ENCODE results near the gene SMIM38.

SMIM38 gene

DNA sequence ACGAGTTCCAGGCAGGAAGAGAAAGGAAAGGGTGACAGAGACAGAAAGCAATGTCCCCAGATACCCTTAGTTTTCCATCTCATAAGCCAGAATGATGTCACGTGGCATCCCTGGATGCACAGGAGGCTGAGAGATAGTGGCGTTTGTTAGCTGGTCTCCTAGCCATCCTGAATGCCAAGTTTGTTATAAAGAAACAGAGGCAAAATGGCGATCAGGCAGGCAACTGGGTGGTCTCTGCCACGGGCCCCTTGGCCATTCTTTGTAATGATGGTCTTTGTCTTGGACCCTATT is 5.3 kb downstream of the SMIM38 start:
- DNase-seq: no peak

DNA sequence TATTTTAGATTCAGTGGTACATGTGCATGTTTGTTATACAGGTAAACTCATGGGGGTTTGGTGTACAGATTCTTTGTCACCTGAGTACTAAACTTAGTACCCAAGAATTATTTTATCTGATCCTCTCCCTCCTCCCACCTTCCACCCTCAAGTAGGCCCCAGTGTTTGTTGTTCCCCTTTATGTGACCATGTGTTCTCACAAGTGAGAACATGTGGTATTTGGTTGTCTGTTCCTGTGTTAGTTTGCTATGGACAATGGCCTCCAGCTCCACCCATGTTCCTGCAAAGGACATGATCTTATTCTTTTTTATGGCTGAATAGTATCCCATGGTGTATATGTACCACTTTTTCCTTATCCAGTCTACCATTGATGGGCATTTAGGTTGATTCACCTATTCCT is 6.8 kb downstream of the SMIM38 start:
- DNase-seq: no peak

DNA sequence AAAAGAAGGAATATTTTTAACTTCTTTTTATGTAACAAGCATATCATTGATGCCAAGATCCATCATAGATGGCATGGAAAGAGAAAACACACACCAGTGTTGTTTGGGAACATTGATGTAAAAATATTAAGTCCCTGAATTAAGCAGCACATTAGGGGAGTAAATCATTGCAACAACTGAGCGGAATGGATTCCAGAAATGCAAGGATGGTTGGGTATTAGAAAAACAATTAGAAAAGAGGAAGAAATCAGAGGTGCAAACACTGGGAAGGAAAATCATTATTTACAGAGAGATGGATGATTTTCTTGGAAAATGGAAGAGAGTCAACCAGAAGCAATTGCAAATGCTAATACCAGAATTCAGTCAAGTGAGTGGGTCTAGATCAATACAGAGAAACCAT is 8.1 kb downstream of the SMIM38 start:
- no peak for DNase-seq

DNA sequence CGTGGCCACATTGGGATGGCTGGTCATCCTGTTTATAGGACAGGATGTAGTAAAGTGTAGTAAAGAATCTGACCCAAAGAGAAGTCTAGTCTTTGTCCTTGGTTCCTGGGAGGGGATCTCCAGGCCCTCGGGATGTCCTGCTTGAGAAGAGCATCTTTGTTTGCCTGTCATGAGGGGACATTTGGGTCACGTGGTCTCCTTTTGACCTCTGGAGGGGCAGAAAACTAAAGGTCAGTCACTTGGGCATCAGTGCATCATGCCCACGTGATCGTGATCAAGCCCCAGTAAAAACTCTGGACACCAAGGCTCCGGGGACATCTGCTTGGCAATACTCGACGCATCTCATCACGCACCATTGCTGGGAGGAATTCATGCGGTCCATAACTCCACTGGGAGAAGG is 9.1 kb downstream of the SMIM38 start:
- no peak for DNase-seq

DNA sequence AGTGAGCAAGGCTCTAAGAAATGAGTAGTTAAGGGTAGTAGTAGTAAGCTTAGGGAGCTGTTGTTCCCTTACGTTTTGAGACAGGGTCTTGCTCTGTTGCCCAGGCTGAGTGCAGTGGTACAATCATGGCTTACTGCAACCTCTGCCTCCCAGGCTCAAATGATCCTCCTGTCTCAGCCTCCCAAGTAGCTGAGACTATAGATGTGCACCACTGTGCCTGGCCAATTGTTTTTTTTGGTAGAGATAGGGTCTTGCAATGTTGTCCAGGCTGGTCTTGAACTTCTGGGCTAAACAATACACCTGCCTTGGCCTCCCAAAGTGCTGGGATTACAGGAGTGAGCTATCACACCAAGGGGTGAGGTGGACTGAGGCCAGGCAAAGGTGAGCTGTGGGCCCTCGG is 10.0 kb downstream of the SMIM38 start:
- no peak for DNase-seq

DNA sequence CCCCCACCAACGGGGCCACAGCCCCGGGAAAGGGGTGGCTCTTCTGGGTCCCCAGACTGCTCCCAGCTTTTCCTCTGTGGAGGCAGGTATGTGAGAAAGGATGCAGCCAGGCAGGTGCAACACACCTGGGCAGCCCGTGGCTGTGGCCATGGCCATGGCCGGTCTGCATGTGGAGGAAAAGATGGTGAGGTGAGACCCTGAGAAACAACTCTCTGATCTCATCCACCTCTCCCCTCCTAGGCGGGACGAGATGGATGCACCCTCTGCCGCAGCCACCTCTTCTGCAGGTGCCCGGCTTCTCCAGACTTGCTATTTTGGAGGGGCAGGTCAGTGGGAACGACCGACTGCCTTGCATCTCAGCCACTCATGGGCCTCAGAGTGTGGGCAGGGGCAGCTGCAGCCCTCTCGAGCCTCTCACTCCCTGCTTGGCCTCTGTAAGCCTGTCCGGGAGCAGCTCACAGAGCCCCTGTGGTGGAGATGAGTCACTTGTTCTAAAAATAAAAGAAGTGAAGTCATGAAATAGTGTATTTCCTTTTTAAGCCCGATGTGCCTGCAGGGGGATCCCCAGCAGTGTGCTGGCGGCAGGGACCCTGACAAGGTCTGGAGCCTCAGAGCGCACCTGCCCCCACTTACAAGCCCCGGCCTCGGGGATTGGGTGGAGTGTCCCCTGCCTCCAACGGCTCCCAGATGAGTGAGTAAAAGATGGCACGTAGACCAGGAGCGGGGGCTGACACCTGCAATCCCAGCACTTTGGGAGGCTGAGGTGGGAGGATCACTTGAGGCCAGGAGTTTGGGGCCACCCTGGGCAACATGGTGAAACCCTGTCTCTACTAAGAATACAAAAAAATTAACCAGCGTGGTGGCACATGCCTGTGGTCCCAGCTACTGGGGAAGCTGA is 10.7 kb downstream of the SMIM38 start:
- no peak for DNase-seq

DNA sequence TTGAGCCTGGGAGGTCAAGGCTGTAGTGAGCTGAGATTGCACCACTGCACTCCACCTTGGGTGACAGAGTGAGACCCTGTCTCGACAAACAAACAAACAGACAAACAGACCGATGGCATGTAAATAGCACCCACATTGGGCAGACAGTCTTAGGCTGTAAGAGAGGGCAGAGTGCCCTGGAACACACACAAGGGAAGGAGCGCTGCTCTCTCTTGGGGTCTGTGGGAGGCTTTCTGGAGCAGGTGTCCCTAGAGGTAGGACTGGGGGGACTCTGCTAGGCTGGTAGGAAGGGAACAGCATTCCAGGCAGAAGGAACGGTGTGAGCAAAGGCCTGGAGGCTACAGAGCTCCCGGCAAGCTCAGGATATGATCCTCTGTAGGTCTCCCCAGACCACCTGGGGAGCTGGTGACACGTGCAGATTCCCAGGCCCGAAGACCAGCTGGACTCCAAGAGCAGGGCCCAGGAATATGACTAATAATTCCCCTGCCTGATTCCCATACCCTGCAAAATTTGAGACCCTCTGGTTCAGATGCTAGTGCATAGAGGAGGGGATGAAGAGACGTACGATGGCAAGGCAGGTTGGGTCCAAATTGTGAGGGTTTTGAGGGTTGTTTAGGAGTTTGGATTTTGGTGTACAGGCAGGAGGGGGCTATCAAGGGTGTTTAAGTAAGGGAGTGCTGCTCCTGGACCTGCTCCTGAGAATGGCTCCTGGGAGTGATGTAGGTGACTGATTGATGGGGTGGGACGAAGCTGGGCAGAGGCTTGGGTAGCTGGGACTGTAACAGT is 11.6 kb downstream of the SMIM38 start:
- no peak for DNase-seq

DNA sequence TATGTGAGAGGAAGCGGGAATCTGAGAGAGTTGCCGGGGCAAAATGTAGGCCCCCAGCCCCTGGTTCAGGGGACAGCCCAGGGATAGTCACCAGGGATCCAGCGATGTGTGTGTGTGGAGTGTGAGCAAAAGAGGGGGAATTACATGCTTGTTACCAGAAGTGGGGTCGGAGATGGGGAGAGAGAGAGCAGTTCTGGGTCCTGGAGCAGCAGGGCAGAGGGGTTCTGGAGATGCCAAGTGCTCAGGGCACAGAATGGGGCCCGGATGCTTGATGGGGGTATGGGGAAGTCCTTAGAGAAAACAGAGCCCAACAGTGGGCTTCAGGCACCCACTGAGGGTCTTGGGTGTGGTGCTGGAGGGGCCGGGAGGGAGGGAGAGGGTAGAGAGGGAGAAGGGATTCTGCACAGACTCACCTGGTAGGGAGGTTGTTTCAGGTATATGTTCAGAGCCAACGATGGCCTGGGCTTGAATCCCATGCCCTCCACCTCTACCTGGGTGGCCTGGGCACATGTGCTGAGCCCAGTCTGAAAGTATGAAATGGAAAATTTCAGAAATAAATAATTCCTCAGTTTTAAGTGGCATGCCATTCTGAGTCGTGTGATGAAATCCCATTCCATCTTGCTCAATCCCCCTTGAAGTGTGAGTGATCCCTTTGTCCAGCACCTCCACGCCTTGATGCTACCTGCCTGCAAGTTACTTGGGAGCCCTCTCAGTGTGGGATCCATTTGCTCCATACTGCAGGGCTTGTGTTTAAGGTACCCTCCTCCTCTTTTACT is 12.4 kb downstream of the SMIM38 start:
- no peak for DNase-seq

DNA sequence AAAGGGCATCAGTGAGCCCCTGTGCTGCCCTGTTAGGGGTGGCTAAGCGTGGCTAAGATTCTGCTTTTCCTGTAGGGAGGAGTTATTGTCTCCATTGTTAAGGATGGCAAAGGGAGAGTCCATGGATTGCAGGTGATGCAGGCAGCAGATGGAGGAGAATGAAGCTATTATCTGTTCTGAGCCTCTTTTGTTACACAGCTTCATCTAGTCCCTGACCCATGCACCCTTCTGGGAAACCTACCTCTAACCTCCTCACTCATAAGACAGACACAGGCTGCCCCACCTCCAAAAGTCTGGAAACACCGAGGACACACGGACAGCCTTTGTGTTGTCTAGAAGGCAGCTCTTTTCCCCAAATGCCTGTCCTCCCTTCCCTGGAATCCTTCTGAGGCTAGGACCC is 13.7 kb downstream of the SMIM38 start:
- DNase-seq: no peak

DNA sequence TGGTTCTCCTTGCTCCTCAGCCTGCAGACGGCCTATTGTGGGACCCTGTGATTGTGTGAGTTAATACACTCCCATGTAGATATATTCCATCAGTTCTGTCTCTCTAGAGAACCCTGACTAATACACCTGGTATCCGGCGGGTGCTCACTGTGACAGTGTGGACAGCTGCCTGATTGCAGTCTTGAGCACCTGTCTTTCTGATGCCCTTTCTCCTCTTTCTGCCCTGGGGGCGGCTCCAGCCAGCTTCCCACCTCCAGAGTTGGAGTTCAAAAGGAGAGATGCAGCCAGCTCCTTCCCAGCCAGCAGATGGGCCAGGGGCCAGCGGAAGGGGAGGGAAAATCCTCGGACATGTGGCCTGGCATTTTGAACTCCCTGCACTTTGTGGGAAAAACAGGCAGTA is 15.0 kb downstream of the SMIM38 start:
- DNase-seq: no peak

DNA sequence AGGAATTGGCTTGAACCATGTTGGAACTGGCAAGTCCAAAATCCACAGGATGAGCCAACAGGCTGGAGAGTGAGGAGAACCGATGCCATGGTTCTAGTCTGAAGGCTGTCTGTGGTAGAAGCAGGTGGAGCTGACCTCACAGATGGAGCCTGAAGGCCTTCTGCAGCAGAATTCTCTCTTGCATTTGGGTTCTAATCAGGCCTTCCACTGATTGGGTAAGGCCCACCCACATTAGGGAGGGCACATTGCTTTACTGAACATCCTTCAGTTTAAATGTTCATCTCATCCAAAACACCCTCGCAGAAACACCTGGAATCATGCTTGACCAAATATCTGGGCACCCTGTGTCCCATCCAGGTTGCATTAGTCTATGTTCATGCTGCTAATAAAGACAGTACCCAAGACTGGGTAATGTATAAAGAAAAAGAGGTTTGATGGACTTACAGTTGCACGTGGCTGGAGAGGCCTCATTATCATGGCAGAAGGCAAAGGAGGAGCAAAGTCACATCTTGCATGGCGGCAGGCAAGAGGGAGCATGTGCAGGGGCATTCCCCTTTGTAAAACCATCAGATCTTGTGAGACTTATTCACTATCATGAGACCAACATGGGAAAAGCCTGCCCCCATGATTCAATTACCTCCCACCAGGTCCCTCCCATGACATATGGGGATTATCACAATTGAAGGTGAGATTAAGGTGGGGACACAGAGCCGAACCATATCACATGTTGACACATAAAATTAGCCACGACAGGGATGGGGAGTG is 15.9 kb downstream of the SMIM38 start:
- DNase-seq: no peak

DNA sequence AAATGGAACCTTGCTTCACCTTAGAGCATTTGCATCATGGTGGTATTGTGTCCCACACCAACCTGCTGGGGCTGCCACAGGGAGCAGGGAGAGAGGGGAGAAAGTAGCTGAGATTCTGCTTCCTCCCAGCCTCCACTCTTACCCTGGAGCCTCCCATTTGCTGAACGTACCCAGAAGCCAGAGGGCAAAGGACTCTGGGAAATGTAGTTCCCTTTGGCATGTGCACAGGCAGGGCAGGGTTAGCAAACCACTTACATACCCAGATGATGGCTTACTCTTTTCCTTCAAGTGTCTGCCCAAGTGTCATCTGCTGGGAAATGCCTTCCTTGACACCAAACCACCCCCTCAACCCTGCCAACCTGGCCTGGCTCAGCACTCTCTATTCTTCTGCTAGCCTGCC is 16.9 kb downstream of the SMIM38 start:
- no peak for DNase-seq

DNA sequence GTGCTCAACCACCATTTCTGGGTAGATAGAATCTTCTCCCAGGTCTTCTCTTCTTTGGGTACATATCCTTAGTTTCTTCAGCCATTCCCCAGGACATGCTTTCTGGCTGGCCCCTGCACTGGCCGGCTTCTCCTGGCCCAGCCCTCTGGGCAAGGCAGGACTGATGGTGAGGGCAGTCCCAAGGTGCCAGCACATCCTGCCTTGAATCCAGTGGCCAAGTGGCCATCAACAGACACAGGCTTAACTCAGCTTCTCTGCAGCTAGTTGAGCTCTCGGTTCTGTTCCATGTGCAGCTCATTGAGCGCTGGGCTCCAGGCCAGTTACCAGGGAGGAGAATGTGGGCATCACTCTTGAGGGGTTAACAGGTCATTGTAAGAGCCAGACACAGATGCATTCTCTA is 17.6 kb downstream of the SMIM38 start:
- no peak for DNase-seq

DNA sequence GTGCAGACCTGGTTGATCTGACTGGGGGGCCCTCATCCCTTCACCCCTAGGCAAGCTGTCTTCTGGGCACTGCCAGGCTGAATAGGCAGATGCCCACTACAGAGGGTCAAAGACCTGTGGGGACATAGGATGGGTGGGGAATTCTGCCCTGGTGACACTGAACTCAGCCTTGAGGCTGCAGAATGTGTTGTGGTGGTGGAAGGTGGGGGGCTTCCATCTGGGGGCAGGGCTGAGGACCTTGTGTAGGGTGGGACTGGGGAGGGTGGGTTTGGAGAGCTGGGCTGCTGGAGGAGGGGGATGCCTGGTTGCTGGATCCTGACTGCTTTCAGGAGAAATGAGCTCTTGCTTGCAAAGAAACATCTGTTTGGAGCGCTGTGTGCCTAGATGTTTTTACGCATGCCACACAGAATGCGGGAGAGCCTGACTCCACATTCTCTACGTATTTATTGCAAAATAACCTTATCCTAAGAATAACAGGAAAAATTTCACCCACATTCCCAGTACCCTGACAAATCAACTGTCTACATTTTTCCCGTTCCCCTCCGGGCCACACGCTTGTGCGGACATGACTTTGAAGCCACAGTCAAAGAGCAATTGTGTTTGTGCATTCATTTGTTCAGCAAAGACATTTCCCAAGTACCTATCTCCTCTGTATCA is 18.3 kb downstream of the SMIM38 start:
- no peak for DNase-seq

DNA sequence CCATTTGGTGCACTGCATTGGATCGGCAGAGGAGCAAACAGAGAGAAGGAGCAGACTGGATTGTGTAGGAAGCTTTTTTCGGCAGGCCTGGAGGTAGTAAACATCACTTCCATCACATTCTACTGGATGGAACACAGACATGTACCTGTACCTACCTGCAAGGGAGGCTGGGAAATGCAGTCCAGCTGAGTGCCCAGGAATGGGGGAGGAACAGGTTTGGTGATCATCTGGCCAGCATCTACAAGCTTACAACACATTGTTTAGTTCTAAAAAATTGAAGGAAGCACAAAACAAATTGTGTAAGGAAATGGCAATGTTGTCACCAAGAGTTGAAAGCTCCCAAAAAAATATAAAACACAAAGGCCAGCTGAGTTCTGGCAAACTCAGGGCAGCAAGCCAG is 19.1 kb downstream of the SMIM38 start:
- DNase-seq: no peak

DNA sequence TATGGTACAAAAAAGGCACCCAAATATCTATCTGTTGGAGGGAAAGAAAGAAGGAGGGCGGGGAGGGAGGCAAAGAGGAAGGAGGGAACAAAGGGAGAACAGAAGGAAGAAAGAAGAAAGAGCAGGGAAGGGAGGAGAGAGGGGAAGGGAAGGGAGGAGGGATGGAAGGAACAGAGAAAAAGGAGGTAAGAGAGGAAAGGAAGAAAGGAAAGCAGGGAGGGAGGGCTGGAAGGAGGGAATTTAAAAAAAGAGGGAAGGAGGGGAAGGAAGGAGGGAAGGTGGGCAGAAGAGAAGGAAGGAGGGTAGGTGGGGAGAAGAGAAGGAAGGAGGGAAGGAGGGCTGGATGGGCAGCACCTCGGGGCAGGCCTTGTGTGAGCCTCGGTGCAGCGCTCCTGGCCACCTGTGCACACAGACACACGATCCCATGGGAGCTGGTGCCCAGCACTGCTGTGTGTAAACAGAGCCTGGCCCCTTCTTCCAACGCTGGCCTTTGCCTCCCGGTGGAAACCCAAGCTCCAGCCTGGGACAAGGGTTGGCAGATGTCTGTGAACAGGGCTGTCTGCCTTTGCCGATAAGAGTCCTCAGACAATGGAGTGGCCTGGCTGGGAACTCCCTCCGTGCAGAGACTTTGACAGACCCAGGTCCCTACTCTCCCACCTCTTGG is 23.2 kb downstream of the SMIM38 start:
- DNase-seq: no peak

DNA sequence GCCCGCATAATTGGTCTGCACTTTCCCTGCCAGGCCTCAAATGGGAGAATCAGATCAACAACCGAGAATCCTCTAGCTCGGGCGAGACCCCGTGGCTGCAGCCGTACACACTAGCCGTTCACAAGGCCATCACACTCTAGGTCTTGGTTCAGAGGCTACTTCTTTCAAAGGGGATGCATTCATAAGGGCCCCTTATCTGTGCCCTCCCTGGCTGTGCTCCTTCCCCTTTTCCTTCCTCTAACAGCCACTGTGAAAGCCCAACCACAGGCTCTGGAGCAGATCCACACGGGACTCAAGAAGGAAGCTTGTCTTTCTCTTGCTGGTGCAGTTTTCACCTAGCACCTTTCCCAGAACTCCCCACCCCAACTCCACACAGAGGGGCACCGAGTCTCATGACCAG is 24.5 kb downstream of the SMIM38 start:
- no peak for DNase-seq

DNA sequence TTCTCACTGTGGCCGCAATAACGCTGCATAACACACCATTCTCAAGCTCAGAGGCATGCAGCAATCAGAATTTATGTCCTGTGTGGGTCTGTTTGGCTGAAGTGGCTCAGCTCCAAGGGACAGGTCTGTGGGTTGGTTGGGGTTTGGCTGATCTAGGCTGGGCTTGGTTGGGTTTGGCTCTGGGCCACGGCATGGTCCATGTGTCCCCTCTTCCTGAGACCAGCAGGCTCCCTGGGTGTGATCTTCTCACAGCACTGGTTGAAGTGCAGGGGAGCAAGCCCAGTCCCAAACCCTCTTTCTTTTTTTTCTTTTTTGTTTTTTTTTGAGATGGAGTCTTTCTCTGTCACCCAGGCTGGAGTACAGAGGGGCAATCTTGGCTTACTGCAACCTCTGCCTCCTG is 25.0 kb downstream of the SMIM38 start:
- no peak for DNase-seq

DNA sequence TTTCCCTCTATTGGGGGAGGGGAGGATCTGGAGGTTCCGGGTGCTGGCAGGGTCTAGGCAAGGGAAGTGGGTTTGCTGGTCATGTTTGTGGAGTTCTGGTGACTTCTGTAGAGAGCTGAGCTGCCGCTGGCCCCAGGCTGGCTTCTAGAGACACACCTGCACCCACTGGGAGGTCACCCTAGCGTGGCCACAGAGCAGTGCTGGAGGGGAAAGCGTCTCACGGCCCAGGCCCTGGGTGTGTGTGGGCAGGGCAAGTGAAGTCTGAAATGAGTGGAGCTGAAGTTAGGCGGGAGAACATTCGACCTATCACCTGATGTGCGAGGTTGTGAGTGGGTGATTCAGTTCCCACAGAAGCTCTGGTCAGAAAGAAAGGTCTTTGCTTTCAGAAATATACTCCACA is 27.9 kb downstream of the SMIM38 start:
- no peak for DNase-seq

DNA sequence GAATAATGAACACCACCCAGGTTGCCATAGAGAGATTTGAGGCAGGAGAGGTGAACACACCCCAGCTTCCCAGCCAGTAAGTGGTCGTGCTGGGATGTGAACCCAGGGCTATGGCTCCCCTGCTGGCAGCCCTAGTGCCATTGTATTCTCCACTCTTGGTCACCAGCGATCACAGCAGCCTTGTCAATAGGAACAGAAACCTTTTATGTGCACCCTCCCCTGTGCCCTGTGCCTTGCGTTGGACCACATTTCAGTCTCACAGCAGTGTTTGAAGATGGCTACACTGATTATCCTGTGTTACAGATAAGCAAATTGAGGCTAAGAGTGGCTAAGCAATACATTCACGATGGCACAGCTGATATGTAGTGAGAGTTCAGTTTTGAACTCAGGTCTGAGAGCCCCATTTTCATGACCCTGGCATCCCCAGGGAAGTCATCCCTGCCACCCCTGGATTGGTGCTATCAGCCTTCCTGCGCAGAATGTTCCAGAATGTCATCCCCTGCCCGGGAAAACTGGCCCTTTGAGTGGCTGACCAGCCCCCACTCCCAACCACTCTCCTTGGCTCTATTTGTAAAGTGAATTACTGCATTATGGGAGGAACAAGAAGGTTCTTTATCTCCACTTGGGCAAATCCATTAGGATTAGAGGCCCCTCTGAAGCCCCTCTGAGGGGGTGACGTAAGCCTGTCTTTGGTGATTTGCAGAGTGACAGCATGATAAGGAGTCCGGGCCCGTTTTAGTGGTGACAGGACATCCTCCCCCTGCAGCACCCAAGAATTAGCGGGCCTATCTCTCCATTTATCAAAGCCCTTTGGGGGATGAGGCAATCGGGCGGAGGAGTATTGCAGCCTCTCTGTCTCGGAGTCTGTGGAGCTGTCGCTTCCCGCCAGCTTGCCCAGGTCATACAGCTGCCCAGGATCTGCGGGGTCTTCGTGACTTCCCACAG is 30.9 kb downstream of the SMIM38 start:
- no peak for DNase-seq

Measured in CD4-positive, alpha-beta T cell treated with Interleukin-6 for 4 hours (primary cell).